ENCODE measurements around the gene MATN3.
"Not testable (repeated sequence)": the region's sequence is repeated elsewhere in the genome, so short reads cannot be mapped to it uniquely, and the experiment has no call there.

MATN3 gene, protein sequence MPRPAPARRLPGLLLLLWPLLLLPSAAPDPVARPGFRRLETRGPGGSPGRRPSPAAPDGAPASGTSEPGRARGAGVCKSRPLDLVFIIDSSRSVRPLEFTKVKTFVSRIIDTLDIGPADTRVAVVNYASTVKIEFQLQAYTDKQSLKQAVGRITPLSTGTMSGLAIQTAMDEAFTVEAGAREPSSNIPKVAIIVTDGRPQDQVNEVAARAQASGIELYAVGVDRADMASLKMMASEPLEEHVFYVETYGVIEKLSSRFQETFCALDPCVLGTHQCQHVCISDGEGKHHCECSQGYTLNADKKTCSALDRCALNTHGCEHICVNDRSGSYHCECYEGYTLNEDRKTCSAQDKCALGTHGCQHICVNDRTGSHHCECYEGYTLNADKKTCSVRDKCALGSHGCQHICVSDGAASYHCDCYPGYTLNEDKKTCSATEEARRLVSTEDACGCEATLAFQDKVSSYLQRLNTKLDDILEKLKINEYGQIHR

DNA sequence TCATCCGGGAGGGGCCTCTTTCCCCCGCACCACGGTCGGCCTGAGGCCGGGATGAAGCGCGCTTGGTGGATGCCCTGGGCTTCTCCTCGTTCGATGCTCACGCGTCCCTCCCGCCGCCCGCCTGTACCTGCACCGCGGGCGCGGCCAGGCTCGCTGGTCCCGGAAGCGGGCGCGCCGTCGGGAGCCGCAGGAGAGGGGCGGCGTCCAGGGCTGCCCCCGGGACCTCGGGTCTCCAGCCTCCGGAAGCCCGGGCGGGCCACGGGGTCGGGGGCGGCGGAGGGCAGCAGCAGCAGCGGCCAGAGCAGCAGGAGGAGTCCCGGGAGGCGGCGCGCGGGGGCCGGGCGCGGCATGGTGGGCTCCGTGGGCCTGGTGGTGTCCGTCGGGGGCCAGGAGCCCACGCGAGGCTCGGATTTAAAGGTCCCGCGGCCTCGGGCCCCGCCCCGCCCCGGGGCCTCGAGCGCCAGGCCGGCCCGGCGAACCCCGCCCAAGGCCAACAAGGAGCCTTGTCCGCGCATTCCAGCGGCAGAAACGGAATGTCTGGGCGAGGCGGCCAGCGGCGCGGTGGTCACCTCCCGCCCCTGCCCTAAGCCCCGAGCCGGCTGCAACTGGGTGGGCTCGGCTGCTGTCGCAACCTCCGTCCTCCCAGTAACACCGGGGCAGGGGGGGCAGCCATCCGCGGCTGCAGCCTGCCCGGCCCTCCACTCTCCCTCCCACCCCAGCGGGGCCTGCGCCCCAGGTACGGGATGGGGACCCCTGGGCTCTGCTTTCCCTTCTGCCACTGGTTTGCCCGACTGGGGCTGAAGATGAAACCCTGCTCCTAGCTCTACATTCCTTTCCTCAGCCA is at the start of gene MATN3:
Gene MATN3 (minus strand): TSS at position 387 of the 844 bp plus-strand sequence. CDS start 37 bp downstream, at position 350.
- DNase-seq = peak; percentile 56

DNA sequence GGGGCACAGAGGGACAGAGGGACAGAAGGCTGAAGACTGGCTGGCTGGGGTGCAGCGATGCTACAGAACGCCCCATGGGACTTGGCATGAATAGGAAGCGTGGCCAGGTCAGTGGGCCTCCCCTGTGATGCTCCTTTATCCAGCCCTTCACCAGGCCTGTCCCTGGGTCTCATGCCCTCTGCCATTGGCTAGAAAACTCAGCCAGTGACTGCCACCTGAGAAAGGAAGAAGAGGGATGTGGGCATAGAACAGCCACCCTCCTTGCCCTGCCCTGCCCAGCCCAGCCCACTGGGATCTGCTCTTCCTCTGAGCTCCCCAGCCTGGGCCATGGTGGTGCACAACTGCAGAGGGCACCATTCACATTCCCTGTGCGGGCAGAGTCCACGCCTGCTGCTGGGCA is 49.5 kb upstream of the MATN3 start:
- DNase-seq = no peak

DNA sequence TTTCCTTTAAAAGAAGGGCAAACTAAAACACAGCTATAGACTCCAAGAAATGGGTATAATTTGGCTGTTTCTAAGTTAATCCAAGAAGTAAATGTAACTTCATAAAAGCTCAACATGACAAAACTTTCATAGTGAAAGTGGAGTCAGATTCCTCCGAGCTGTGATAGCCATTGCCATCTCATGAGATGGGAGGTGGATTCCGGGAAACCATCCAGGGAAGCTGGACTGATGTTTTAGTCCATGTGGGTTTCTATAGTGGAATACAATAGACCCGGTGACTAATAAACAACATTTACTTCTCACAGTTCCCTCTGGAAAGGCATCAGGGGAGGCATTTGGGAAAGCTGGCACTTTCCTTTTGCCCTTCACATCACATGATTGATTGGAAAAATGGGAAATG is 49.0 kb upstream of the MATN3 start:
- DNase-seq = no peak

GRCh38 chr2:20060106-20060505 is 47.6 kb upstream of the MATN3 start:
- no peak for DNase-seq

DNA sequence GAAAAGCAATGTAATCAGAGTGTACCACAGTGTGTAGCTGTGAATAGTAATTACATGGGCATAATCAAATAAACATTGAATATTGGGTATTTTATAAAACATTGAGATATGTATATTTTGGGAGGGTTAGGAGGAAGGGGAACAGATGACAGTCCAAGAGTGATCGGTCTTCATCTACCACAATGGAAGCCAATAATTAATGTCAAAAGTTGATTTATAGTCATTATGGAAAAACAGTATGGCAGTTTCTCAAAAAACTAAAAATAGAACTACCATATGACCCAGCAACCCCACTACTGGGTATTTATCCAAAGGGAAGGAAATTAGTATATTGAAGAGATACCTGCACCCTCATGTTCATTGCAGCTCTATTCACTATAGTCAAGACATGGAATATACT is 44.8 kb upstream of the MATN3 start:
- DNase-seq = no peak

- no peak for DNase-seq
These were observed 42.5 kb upstream of the MATN3 start for GRCh38 chr2:20054931-20055330.

GRCh38 chr2:20054119-20054518 is 41.7 kb upstream of the MATN3 start:
- DNase-seq = no peak

GRCh38 chr2:20052861-20053281 is 40.4 kb upstream of the MATN3 start:
- DNase-seq = peak; percentile 79

GRCh38 chr2:20052229-20052851 is 39.9 kb upstream of the MATN3 start:
- DNase-seq = no peak

GRCh38 chr2:20051532-20052228 is 39.2 kb upstream of the MATN3 start, which contains the start of gene LAPTM4A:
Gene LAPTM4A (minus strand): TSS chr2:20051628. CDS start chr2:20051520, 108 bp downstream.
- peak; percentile 100 for DNase-seq

DNA sequence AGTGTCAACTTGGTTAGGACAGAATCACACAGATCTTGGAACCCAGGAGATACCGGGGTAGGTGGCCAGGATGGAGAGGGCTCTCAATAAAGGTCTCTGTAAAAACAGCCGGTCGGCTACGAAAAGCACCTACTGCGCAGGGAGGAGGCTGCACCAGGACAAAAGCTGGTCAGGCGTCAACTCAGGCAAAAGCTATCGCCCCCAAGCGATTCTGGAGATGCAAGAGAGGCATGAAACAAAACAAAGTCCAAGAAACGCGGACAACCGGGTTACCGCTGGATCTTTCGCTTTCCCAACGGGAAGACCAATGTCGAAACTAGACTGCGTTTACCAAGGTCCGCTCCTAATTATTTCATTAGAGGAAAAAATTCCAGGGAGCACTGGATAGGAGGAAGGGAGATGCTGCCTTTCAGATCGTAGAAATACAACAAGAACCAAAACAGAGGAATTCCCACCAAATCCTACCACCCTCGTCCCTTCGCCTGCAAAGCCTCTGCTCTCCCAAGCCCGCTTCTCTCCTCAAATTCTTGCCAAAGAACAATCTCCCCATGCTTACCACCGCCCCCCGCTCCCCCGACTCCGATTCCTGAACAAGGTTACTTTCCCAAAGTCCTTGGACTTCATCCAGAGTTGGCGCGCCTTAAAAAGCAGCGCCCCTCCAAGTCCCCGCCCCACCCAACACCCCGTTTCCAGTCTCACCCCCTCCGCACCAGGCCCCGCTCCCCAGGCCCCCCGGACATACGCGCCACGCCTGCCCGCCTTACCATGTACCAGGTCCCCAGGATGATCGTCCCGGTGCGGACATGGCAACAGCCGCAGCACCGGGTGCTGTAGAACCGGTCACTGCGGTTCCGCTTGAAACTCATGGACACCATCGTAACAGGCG is 38.4 kb upstream of the MATN3 start:
- DNase-seq = peak; percentile 76

DNA sequence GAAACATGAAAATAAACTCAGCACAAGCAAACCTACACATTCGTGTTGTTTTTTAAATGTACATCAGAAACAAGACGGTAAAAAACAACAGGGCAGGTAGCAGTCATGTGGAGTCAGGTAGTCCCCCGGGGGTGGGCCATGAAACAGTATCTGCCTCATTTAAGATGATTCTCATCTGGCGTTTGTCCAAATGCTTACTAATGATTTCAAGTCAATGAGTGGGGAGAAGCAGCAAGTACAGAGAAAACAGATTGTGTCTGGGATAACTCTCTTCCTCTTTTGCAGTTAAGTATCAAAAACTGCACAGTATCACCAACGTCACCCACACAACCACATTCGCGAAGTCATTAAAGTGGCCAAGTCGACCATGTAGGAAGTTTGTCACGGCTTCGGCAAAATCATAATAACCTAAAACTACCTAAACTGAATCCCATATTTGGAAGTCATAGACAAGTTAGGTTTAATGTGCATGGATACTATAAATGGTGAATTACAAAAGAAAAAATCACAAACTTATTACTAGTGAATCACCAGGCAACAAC is 37.7 kb upstream of the MATN3 start:
- peak; percentile 79 for DNase-seq

DNA sequence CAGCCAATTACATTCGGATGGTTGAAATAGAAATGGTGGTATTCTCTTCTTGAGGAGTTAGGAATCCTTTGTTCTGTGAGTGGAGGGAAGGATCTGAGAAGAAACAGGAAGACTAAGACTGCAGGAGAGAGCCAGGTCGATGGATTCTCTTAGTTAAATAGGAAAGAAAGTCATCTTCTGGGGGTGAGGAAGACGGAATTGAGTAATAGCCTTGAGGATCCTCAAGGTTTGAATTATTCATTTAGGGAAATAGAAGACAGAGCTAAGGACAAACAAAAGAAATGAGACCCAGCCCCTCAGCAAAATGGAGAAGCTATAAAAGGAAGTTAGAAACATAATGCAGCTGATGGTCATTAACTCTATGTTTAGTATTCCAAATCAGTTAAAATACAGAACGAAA is 37.2 kb upstream of the MATN3 start:
- DNase-seq = peak; percentile 66

- DNase-seq = no peak
These were observed 36.3 kb upstream of the MATN3 start for GRCh38 chr2:20048488-20049448.

DNA sequence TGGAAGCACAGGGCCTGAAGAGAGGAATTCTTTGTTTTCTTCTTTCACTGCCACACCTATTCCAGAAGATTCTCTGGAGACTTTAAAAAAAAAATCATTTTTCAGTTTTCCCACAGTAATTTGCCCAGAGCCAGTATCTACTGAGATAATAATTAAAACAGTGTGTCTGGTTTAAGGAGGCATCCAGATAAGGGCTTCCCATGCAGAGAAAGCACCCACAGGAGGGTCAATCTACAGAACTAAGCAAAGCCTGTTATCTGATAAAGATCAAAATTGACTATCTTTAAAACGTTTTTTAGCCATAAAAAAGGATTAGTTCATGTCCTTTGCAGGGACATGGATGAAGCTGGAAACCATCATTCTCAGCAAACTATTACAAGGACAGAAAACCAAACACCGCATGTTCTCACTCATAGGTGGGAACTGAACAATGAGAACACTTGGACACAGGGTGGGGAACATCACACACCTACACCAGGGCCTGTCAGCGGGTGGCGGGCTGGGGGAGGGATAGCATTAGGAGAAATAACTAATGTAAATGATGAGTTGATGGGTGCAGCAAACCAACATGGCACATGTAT is 33.3 kb upstream of the MATN3 start:
- not testable (repeated sequence) for DNase-seq

GRCh38 chr2:20044778-20045177 is 32.3 kb upstream of the MATN3 start:
- no peak for DNase-seq

DNA sequence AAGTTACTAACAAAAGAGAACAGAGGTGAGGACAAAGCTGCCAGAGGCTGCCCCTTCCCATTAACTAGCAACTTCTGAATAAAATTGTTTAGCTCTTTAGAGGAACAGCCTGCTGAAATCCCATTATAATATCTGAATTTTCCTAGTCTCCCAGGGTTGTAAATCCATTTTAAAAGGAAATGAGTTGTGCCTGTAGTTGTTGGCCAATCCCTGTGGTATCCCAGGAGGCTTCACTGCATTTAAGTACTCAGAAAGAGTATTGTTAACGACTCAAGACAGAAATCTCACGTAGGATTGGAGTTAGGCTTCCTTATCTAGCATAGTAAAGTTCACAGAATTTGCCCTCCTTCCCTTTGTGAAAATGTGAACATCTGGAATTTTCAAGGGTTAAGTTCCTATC is 30.1 kb upstream of the MATN3 start:
- DNase-seq = no peak

DNA sequence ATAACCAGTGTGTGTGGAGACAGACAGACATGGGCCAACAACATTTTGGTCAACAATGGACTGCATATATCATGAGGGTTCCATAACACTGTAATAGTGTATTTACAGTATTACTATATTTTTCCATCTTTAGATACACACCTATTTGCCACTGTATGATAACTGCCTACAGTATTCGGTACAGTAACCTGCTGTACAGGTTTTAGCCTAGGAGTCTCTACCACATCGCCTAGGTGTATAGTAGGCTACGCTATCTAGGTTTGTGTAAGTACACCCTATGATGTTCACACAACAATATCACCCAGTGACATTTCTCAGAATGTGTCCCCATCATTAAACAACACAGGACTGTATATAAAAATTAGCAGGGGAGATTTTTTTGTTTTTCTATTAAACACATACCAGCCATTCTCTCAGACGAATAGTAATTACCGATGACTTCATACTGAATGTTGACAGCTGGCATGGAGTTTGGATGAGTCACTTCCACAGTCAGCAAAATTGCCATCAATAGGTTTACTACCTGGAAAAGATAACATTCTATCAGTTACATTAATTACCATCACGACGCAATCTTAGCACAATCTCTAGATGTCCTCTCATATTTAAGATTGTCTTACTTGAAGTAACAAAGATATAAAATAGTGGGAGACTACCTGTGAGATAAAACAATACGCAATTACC is 28.2 kb upstream of the MATN3 start:
- DNase-seq = no peak

DNA sequence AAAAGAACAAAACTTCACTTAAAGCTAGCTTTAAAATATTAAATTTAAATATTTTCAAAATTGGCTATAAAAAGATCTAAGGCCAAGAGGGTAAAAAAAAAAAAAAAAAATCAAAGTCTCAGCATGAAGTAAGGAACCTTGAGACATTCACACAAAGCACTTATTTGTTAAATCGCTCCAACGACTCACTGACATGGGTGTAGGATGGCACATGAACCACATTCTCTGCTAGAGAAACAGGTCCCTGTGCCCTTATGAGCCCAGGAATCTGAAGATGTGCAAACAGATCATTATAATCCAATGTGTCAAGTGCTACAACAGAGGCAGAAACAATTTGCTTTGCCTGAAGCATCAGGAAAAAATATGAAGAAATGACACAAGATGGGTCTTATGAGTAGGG is 25.2 kb upstream of the MATN3 start:
- DNase-seq = no peak
